MM.1S (cell line): ENCODE results near the gene ASH1L.

Experiments
- DNase-seq: peaks from one replicate; pipeline ENCODE4 v3.0.0-alpha.2; 2015
- H2AFZ ChIP-seq: fragments of 300-600 bp; sonication (generic); 2 replicates; pipeline ENCODE4 v1.6.0; 2016; ENCODE audit warnings: antibody characterized with exemption, low read length
- H3F3A ChIP-seq: fragments of 300-600 bp; sonication (generic); 2 replicates; pipeline ENCODE4 v1.6.1; 2016; ENCODE audit warnings: mild to moderate bottlenecking, antibody characterized with exemption, low read length, moderate library complexity, mixed read lengths; ENCODE audit not compliant: insufficient read depth
- H3K27ac ChIP-seq: fragments of 300-600 bp; sonication (generic); 2 replicates; pipeline ENCODE4 v1.5.1; 2016; ENCODE audit warnings: mild to moderate bottlenecking, low read length
- H3K27me3 ChIP-seq: fragments of 300-600 bp; sonication (generic); replicated peaks from 2 replicates; pipeline ENCODE4 v1.6.0; 2016; ENCODE audit warnings: low read length; ENCODE audit not compliant: insufficient read depth
- H3K36me3 ChIP-seq: fragments of 300-600 bp; sonication (generic); replicated peaks from 2 replicates; pipeline ENCODE4 v1.6.1; 2016; ENCODE audit warnings: mild to moderate bottlenecking, low read length, mixed read lengths; ENCODE audit not compliant: insufficient read depth
- H3K4me1 ChIP-seq: fragments of 300-600 bp; sonication (generic); 2 replicates; pipeline ENCODE4 v1.6.1; 2016; ENCODE audit warnings: low read length, mixed read lengths
- H3K4me2 ChIP-seq: fragments of 300-600 bp; sonication (generic); 2 replicates; pipeline ENCODE4 v1.6.0; 2016; ENCODE audit warnings: low read depth, low read length
- H3K4me3 ChIP-seq: fragments of 300-600 bp; sonication (generic); 2 replicates; pipeline ENCODE4 v1.5.1; 2016; ENCODE audit warnings: low read length, mixed read lengths
- H3K79me2 ChIP-seq: fragments of 300-600 bp; sonication (generic); 2 replicates; pipeline ENCODE4 v1.6.1; 2016; ENCODE audit warnings: mixed run types, low read length, mixed read lengths
- H3K9ac ChIP-seq: fragments of 300-600 bp; sonication (generic); 2 replicates; pipeline ENCODE4 v1.6.1; 2016; ENCODE audit warnings: low read length, mixed read lengths
- H3K9me2 ChIP-seq: fragments of 300-600 bp; sonication (generic); replicated peaks from 2 replicates; pipeline ENCODE4 v1.6.1; 2016; ENCODE audit warnings: mild to moderate bottlenecking, low read length, mixed read lengths; ENCODE audit not compliant: insufficient read depth
- H3K9me3 ChIP-seq: fragments of 300-600 bp; sonication (generic); replicated peaks from 2 replicates; pipeline ENCODE4 v1.6.1; 2016; ENCODE audit warnings: mild to moderate bottlenecking, low read length, mixed read lengths; ENCODE audit not compliant: insufficient read depth
- H4K20me1 ChIP-seq: fragments of 300-600 bp; sonication (generic); 2 replicates; pipeline ENCODE4 v1.6.1; 2016; ENCODE audit warnings: mild to moderate bottlenecking, low read length, moderate library complexity, mixed read lengths; ENCODE audit not compliant: insufficient read depth
- EZH2 ChIP-seq: fragments of 300-600 bp; sonication (generic); optimal IDR thresholded peaks from 2 replicates; pipeline ENCODE3; 2017; ENCODE audit warnings: low read depth, mild to moderate bottlenecking, antibody characterized with exemption, low read length, mixed read lengths
- EZH2phosphoT487 ChIP-seq: fragments of 300-600 bp; sonication (generic); IDR thresholded peaks from 2 replicates; pipeline ENCODE4 v1.6.1; 2018; ENCODE audit warnings: antibody characterized with exemption, low read length
- TF ChIP-seq, protein P1 (sequence below): fragments of 300-600 bp; sonication (generic); IDR thresholded peaks from 2 replicates; pipeline ENCODE4 v1.5.1; 2016; ENCODE audit warnings: antibody characterized with exemption, low read length, mixed read lengths

The ASH1L gene

DNA sequence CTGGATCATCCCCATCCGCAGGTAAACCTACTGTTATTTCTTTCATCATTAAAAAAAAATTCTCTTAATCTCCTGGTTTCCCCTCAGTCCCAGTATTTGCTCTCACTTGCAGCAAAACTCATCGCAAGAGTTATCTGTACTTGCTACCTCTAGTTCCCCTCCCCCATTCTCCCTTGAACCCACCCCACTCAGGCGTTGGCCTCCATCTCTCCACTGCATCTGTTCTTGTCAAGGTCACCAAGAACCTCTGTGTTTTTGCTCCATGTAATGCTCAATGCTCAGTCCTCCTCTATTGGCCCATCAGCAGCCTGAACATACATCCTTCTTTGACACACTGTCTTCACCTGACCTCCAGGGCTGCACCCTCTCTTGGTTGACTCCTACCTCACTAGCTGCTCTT is 265.9 kb downstream of the ASH1L start:
- no peaks in the 10 kb centered on the region for H3K9me2 ChIP-seq
- peak overlapping the region; percentile 71 for H2AFZ ChIP-seq
- H3K9me3 ChIP-seq, result no peaks in the 10 kb centered on the region
- peaks cover 13% of the 10 kb centered on the region for H3F3A ChIP-seq
- TF ChIP-seq, protein P1, sequence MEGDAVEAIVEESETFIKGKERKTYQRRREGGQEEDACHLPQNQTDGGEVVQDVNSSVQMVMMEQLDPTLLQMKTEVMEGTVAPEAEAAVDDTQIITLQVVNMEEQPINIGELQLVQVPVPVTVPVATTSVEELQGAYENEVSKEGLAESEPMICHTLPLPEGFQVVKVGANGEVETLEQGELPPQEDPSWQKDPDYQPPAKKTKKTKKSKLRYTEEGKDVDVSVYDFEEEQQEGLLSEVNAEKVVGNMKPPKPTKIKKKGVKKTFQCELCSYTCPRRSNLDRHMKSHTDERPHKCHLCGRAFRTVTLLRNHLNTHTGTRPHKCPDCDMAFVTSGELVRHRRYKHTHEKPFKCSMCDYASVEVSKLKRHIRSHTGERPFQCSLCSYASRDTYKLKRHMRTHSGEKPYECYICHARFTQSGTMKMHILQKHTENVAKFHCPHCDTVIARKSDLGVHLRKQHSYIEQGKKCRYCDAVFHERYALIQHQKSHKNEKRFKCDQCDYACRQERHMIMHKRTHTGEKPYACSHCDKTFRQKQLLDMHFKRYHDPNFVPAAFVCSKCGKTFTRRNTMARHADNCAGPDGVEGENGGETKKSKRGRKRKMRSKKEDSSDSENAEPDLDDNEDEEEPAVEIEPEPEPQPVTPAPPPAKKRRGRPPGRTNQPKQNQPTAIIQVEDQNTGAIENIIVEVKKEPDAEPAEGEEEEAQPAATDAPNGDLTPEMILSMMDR, result no peak
- no peak for TF ChIP-seq EZH2
- no peaks in the 10 kb centered on the region for H3K79me2 ChIP-seq
- H3K27ac ChIP-seq, result peak overlapping the region; percentile 68
- no peak overlapping the region for H3K4me3 ChIP-seq
- H3K36me3 ChIP-seq, result no peaks in the 10 kb centered on the region
- no peaks in the 10 kb centered on the region for H4K20me1 ChIP-seq
- no peak overlapping the region; the same call in 1 of the 2 replicates for H3K9ac ChIP-seq
- 0 out of 2 replicates have a peak, but pooled peaks cover 6% of the 10 kb centered on the region for H3K27me3 ChIP-seq
- no peak for DNase-seq
- H3K4me1 ChIP-seq, result peaks cover 15% of the 10 kb centered on the region
- H3K4me2 ChIP-seq, result peak overlapping the region; percentile 80

DNA sequence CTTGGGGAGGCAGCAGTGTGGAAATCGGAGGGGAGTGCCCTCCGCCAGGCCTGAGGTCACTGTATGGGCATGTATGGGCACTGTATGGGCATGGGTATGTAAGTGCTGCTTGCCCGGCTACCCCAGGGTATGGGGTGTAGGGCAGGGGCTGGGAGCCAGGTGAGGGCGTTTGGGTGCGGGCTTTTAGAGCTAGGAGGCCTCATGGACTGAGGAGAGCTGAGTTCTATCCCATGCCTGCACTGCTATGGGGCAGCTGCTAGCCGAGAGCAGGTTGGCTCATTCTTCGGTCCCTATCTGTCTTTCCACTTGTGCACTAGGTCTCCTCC is 266.7 kb downstream of the ASH1L start:
- H3K4me2 ChIP-seq, result no peak overlapping the region
- no peak for DNase-seq
- H3K36me3 ChIP-seq, result no peaks in the 10 kb centered on the region
- TF ChIP-seq EZH2 (no peak), EZH2phosphoT487 (no peak)
- TF ChIP-seq, protein P1, result no peak
- H3K27me3 ChIP-seq, result 0 out of 2 replicates have a peak, but pooled peaks cover 6% of the 10 kb centered on the region
- no peak overlapping the region for H3K4me3 ChIP-seq
- H3K9me3 ChIP-seq, result no peaks in the 10 kb centered on the region
- H3K4me1 ChIP-seq, result peaks cover 15% of the 10 kb centered on the region
- no peak overlapping the region for H3K27ac ChIP-seq
- H3K9ac ChIP-seq, result no peak overlapping the region
- peaks cover 13% of the 10 kb centered on the region for H3F3A ChIP-seq
- no peaks in the 10 kb centered on the region for H3K79me2 ChIP-seq
- no peaks in the 10 kb centered on the region for H4K20me1 ChIP-seq
- H2AFZ ChIP-seq, result no peak overlapping the region
- no peaks in the 10 kb centered on the region for H3K9me2 ChIP-seq

DNA sequence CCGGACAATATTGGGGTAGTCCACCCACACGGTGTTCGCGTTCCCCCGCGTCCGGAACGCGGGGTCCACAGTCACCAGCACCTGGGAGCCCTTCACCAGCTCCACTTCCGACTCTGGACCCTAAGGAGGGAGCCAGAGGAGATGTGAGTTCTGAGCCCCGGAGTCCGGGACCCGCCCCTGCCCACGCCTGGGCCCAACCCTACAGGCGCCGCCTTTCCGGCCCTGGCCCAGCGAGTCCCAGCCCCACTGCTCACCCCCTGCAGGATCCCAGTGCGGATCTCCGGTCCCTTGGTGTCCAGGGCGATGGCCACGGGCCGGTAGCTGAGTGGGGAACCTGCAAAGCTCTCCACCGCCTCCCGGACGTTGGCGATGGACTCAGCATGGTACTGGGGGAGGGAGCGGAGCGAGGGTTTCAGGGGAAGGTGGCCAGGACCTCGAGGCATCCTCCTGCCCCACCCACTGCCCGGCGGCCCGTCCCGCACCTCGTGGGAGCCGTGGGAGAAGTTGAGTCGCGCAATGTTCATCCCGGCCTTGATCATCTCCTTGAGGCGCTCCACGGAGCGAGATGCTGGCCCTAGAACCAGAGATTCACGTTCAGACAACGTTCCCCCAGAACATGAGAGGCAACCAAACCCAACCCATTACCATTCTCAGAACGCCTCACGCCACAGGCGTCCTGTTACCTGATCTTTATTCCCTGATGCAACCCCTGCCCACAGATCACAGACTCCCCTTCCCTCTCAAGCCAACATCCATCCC is 267.2 kb downstream of the ASH1L start:
- H3K36me3 ChIP-seq, result no peaks in the 10 kb centered on the region
- TF ChIP-seq EZH2phosphoT487, result no peak
- TF ChIP-seq, protein P1, result no peak
- no peak for TF ChIP-seq EZH2
- no peak for DNase-seq
- no peak overlapping the region for H3K4me2 ChIP-seq
- H3K79me2 ChIP-seq, result no peaks in the 10 kb centered on the region
- no peak overlapping the region for H3K27ac ChIP-seq
- no peaks in the 10 kb centered on the region for H3K9me3 ChIP-seq
- H2AFZ ChIP-seq, result no peak overlapping the region
- no peak overlapping the region for H3K4me3 ChIP-seq
- no peaks in the 10 kb centered on the region for H4K20me1 ChIP-seq
- peaks cover 15% of the 10 kb centered on the region for H3K4me1 ChIP-seq
- H3K9ac ChIP-seq, result no peak overlapping the region
- no peaks in the 10 kb centered on the region for H3K9me2 ChIP-seq
- H3K27me3 ChIP-seq, result 0 out of 2 replicates have a peak, but pooled peaks cover 6% of the 10 kb centered on the region
- H3F3A ChIP-seq, result peaks cover 13% of the 10 kb centered on the region
